GM12892 (cell line): ENCODE results near the gene GLIS1.

Source experiments
- POLR2A ChIP-seq: IDR thresholded peaks from 2 replicates; pipeline ENCODE4 v1.6.1; 2011; ENCODE audit warnings: low read depth, low read length, control low read depth
- POLR2AphosphoS5 ChIP-seq: IDR thresholded peaks from 2 replicates; pipeline ENCODE4 v1.6.1; 2011; ENCODE audit warnings: low read depth, low read length, control low read depth
- TAF1 ChIP-seq: IDR thresholded peaks from 2 replicates; pipeline ENCODE4 v1.6.1; 2011; ENCODE audit warnings: low read depth, mild to moderate bottlenecking, control low read depth, low read length, borderline replicate concordance

DNA sequence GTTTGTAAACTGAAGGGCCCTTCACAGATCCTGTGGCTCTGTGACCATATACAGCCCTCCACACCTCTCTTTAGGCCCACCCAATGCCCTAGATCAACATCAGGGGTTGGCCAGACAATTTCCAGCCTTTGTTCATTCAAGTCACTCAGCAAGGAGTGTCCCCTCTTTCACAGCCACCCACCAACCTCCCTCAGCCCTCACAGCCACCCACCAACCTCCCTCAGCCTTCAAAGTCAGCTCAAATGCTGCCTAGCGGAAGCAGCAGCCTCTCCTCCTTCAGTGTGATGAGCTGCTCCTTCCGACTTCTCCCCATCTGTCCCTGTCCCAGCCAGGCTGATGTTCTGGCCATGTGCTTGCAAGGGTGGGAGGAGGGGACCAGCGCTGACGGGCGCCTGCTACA lies 208.4 kb downstream of the GLIS1 start:
- no peak for TF ChIP-seq TAF1
- TF ChIP-seq POLR2AphosphoS5, result no peak
- TF ChIP-seq POLR2A, result no peak
